NCI-H526 (cell line): ENCODE measurements around the gene RPTOR.
"Not testable (repeated sequence)": the region's sequence is repeated elsewhere in the genome, so short reads cannot be mapped to it uniquely, and the experiment has no call there.

Source experiments
- DNase-seq, 2 experiments: peaks; one replicate each; lab custom pipeline; 2025; lab: John Stamatoyannopoulos, UW

RPTOR gene

GRCh38 chr17:80720610-80721577 lies 176.3 kb downstream of the RPTOR start:
- DNase-seq = no peak

- DNase-seq = no peak
Measured at GRCh38 chr17:80722661-80723060, 178.0 kb downstream of the RPTOR start.

DNA sequence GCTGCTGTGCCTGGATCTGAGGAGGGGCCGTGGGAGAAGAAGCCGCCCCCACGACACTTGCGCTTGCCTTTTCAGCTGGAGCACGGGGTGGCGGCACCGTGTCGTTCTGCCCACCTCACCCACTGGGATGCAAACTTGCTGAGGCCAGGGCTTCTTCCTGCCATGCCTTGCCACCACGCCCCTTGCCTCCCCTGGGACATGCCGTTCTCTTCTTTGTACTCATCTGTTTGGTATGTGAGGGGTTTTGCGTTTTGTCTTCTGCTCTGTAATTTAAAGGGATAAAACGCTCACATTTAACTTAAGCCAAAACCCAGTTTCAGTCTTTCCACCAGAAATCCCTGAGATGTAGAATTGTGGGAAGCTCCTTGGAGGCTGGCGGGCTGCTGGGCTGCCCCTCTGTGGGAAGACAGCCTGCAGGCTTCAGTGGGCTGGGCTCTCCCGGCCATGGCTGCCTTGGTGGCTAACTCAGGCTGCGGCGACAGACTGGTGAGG lies 180.2 kb downstream of the RPTOR start:
- no peak for DNase-seq

- no peak for DNase-seq
Measured at GRCh38 chr17:80725517-80725916, 180.9 kb downstream of the RPTOR start.

GRCh38 chr17:80726558-80727408 lies 182.1 kb downstream of the RPTOR start:
- DNase-seq = no peak

DNA sequence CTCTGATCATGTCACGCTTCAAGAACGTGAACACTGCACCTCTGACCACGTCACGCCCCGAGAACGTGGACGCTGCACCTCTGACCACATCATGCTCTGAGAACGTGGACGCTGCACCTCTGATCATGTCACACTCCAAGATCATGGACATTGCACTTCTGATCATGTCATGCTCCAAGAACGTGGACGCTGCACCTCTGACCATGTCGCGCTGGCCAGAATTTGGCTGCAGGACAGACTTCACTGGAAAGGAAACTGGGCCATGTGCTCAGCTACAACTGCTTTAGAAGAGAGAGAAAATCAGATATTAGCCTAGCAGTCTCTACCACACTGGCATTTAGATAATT lies 182.7 kb downstream of the RPTOR start:
- no peak for DNase-seq

DNA sequence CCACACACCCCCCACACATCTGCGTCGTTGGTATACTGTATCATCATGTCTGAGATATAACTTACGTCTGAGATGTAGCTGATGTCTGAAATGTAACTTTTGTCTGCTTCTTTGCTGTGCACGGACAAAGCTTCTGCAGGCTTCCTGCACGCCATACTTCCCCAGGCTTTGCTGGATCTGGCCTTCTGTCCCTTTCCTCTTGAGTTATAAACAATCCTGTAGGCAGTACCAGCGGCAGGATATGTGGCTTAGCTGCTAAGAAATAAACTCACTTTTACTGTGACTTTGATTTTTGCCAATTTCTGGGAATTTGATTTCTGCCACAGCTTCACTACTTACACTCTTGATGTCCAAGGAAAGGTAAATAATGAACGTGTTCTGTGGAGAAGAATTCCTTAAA lies 184.4 kb downstream of the RPTOR start:
- no peak for DNase-seq

DNA sequence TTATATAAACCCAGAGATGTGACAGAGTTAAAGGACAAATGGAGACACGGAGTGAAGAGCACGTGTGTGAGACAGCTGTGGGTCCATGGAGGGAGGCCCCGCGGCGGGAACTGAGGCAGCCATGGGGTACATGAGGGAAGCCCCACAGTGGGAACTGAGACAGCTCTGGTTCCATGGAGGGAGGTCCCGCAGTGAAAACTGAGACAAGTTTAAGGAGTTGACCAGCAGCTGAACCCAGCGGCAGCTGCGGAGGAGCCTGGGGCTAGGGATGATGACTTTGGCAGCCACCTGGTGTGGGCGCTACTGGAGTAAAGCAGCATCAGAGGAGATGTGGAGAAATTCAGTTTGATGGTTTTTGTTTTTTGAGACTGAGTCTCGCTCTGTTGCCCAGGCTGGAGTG lies 185.1 kb downstream of the RPTOR start:
- DNase-seq = no peak

GRCh38 chr17:80730739-80731138 lies 186.1 kb downstream of the RPTOR start:
- DNase-seq = no peak

GRCh38 chr17:80731323-80731722 lies 186.7 kb downstream of the RPTOR start:
- DNase-seq = no peak

DNA sequence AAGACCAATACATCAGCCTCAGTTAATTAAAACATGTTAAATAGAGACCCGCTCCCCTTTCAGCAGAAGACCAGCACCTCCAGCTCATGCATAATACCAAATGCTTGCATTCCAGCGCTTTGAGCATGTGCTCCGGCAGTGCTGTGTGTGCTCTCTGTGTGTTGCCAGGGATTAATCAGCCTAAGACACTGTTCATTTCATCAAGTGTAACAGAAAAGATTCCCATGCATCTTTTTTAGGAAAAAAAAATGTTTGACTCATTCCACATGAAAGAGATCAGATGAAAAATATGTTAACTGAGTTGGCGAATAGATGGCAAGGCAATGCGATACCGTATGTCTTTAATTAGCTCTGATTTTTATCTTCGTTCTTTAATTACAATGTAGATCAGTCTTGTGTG lies 187.6 kb downstream of the RPTOR start:
- DNase-seq = no peak

- DNase-seq = no peak
Measured at GRCh38 chr17:80737106-80738019, 192.7 kb downstream of the RPTOR start.

- no peak for DNase-seq
Measured at GRCh38 chr17:80738020-80738808, 193.6 kb downstream of the RPTOR start.

- DNase-seq = no peak
Measured at GRCh38 chr17:80738987-80739730, 194.5 kb downstream of the RPTOR start.

GRCh38 chr17:80740141-80740540 lies 195.5 kb downstream of the RPTOR start:
- DNase-seq = no peak

DNA sequence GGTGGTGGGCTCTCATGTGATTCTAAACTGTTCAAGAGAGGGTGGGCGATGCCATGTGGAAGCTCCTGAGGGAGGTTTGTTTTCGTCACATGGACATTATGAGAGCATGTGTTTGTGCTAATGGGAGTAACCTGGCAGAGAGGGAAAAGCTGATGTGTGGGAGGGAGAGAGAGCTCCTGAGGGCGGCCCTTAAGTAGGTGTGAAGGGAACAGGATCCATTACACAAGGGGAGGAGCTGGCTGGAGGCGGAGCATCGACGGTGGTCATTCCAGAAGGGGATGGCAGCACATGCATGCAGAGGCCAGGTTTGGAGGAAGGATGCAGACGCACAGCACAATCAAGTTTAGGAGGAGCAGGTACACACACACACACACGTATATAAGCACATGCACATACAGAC lies 197.5 kb downstream of the RPTOR start:
- DNase-seq = no peak

DNA sequence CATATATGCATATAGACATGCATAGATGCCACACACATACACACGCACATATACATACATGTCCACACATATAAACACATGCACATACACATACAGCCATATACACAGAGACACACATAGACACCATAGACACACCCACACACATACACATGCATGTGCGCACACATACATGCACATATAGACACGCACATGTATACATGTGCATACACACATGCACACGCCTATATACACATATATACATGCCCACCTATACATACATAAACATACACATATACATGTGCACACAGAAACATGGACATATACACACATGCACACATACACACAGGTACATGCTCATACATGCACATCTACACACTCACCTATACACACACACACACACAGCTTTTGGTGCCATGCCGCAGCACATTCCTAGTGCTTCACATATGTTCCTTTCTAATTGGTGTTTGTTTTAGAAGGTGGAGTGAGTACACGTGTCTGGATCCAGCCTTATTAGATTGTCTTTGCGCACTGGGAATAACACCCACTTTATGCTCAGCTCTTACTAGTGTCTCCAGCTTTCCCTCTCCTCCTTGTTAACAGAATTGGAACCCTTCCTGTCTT lies 198.0 kb downstream of the RPTOR start:
- DNase-seq = no peak

DNA sequence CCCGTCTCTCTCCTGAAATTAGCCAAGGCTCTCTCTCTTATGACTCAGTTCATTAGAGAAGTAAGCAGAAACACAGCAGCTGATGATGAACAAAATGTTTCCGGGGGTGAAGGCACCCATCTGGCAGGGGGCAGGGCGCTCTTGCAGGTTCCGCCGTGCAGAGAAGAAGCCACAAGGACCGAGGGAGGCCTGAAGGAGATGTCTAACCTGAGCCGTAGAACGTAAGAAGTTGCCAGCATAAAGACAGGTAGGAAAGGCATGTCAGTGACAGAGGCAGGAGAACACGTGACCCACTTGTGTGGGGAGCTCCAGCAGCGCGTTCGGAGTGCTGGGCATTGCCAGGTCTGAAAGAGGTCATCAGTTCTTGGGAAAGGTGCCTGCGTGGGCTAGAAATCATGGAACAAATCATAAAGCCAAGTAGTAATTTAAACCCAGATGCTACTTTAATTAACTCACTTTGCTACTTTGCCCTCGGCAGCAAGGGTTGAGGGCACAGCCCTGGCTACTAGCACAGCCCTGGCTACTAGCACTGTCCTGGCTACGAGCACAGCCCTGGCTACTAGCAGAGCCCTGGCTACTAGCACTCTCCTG lies 198.6 kb downstream of the RPTOR start:
- DNase-seq = no peak

- DNase-seq = not testable (repeated sequence)
Measured at GRCh38 chr17:80743973-80744372, 199.3 kb downstream of the RPTOR start.
